ENCODE results near the gene PBX2.
"Not testable (repeated sequence)": the region's sequence is repeated elsewhere in the genome, so short reads cannot be mapped to it uniquely, and the experiment has no call there.

The PBX2 gene

GRCh38 chr6:32186151-32186840, 3.7 kb downstream of the PBX2 start:
- not testable (repeated sequence) for DNase-seq

- DNase-seq: peak; percentile 76
Measured at GRCh38 chr6:32185681-32186131, 4.3 kb downstream of the PBX2 start.

GRCh38 chr6:32184084-32184640, 5.8 kb downstream of the PBX2 start, which contains the start of gene AGER:
Gene AGER, minus strand, starts transcription at chr6:32184253. Its CDS starts 31 bp downstream, at chr6:32184222.
- DNase-seq: no peak

- DNase-seq: no peak
Measured at GRCh38 chr6:32183483-32184083, 6.4 kb downstream of the PBX2 start.

GRCh38 chr6:32183030-32183429, 7.0 kb downstream of the PBX2 start:
- no peak for DNase-seq

- DNase-seq: no peak
Measured at GRCh38 chr6:32182555-32182981, 7.4 kb downstream of the PBX2 start.

- no peak for DNase-seq
Measured at GRCh38 chr6:32181915-32182529, 8.0 kb downstream of the PBX2 start.

- DNase-seq: no peak
Measured at GRCh38 chr6:32181148-32181702, 8.8 kb downstream of the PBX2 start.

- DNase-seq: no peak
Measured at GRCh38 chr6:32179766-32180405, 10.1 kb downstream of the PBX2 start.

GRCh38 chr6:32178547-32179440, 11.2 kb downstream of the PBX2 start:
- no peak for DNase-seq

- peak; percentile 99 for DNase-seq
Measured at GRCh38 chr6:32177788-32178546, 12.0 kb downstream of the PBX2 start, which contains the start of gene RNF5. Gene RNF5, plus strand, starts transcription at chr6:32178405. Its CDS starts 107 bp downstream, at chr6:32178512.

- DNase-seq: peak; percentile 69
Measured at GRCh38 chr6:32177183-32177787, 12.7 kb downstream of the PBX2 start.

- DNase-seq: no peak
Measured at GRCh38 chr6:32176476-32177182, 13.4 kb downstream of the PBX2 start.

GRCh38 chr6:32175711-32176475, 14.1 kb downstream of the PBX2 start, which contains the start of gene AGPAT1:
Gene AGPAT1, minus strand, starts transcription at chr6:32176084. Its CDS starts 4,588 bp downstream, at chr6:32171496.
- peak; percentile 97 for DNase-seq

GRCh38 chr6:32175322-32175710, 14.7 kb downstream of the PBX2 start:
- DNase-seq: no peak

GRCh38 chr6:32174416-32174815, 15.6 kb downstream of the PBX2 start:
- no peak for DNase-seq

GRCh38 chr6:32173051-32173727, 16.8 kb downstream of the PBX2 start:
- DNase-seq: no peak

- DNase-seq: no peak
Measured at GRCh38 chr6:32171234-32171633, 18.8 kb downstream of the PBX2 start.
